DND-41 (cell line): Measurements from ENCODE around the gene OXA1L.
"Not testable (repeated sequence)": the region's sequence is repeated elsewhere in the genome, so short reads cannot be mapped to it uniquely, and the experiment has no call there.

Experiments used
- ATAC-seq: fragments of 200-7000 bp; cut with Tn5 transposase; 3 replicates; pipeline ENCODE4 v1.9.1; 2021; ENCODE audit warnings: low read depth; ENCODE audit not compliant: insufficient read depth
- DNase-seq: peaks from one replicate; pipeline ENCODE4 v3.0.0-alpha.2; 2020
- H2AFZ ChIP-seq: 2 replicates; pipeline ENCODE4 v1.6.0; 2012; ENCODE audit warnings: low read depth, low read length
- H3K27ac ChIP-seq: 2 replicates; pipeline ENCODE4 v1.5.1; 2012; ENCODE audit warnings: low read length, inconsistent platforms
- H3K27me3 ChIP-seq: fragments of 200-600 bp; sonication (generic); 2 replicates; pipeline ENCODE4 v1.6.0; 2012; ENCODE audit warnings: low read length, mild to moderate bottlenecking, inconsistent platforms; ENCODE audit not compliant: insufficient read depth, poor library complexity
- H3K36me3 ChIP-seq: 2 replicates; pipeline ENCODE4 v1.5.1; 2012; ENCODE audit warnings: low read length, inconsistent platforms; ENCODE audit not compliant: insufficient read depth
- H3K4me1 ChIP-seq: 2 replicates; pipeline ENCODE4 v1.5.1; 2012; ENCODE audit warnings: mild to moderate bottlenecking, low read length; ENCODE audit not compliant: insufficient read depth
- H3K4me2 ChIP-seq: 2 replicates; pipeline ENCODE4 v1.6.0; 2012; ENCODE audit warnings: mild to moderate bottlenecking, moderate library complexity, low read length, inconsistent platforms; ENCODE audit not compliant: insufficient read depth
- H3K4me3 ChIP-seq, 2 experiments: fragments of 200-600 bp in 1 of 2; shearing (Covaris generic) in 1 of 2; 2 replicates each; pipeline ENCODE4 v1.5.1; 2012 to 2016; ENCODE audit warnings: inconsistent platforms in 2 of 2, low read length in 2 of 2, mild to moderate bottlenecking in 2 of 2, low read depth in 1 of 2, moderate library complexity in 1 of 2
- H3K79me2 ChIP-seq: 2 replicates; pipeline ENCODE4 v1.6.0; 2012; ENCODE audit warnings: low read length, inconsistent platforms; ENCODE audit not compliant: insufficient read depth
- H3K9ac ChIP-seq: 2 replicates; pipeline ENCODE4 v1.6.0; 2012; ENCODE audit warnings: low read depth, mild to moderate bottlenecking, inconsistent platforms, low read length, moderate library complexity
- H3K9me3 ChIP-seq: 2 replicates; pipeline ENCODE4 v1.5.1; 2012; ENCODE audit warnings: low read length, moderate library complexity, mild to moderate bottlenecking, inconsistent platforms; ENCODE audit not compliant: insufficient read depth, severe bottlenecking
- H4K20me1 ChIP-seq: 2 replicates; pipeline ENCODE4 v1.6.0; 2012; ENCODE audit warnings: low read length; ENCODE audit not compliant: insufficient read depth
- CTCF ChIP-seq: IDR thresholded peaks from 2 replicates; pipeline ENCODE4 v1.5.1; 2012; ENCODE audit warnings: borderline replicate concordance, low read length, moderate library complexity, mild to moderate bottlenecking; ENCODE audit not compliant: poor library complexity, severe bottlenecking; ENCODE audit errors: extremely low read depth
- EZH2 ChIP-seq: IDR thresholded peaks from 3 replicates; pipeline ENCODE4 v1.6.1; 2012; ENCODE audit warnings: borderline replicate concordance, low read depth, mild to moderate bottlenecking, moderate library complexity, low read length, inconsistent platforms; ENCODE audit not compliant: severe bottlenecking

The OXA1L gene

GRCh38 chr14:22781301-22781991 is 15.0 kb downstream of the OXA1L start:
- ATAC-seq (no peak), DNase-seq (no peak)
- Histone ChIP-seq H3K4me2 (no peak overlapping the region), H2AFZ (no peak overlapping the region), H3K4me1 (no peaks in the 10 kb centered on the region), H3K9ac (no peak overlapping the region), H3K27ac (no peak overlapping the region), H3K79me2 (no peaks in the 10 kb centered on the region), H4K20me1 (no peaks in the 10 kb centered on the region), H3K4me3 (no peak overlapping the region), H3K27me3 (no peaks in the 10 kb centered on the region), H3K36me3 (no peaks in the 10 kb centered on the region), H3K9me3 (no peaks in the 10 kb centered on the region)
- TF ChIP-seq CTCF (no peak), EZH2 (no peak)

GRCh38 chr14:22786685-22787084 is 20.2 kb downstream of the OXA1L start:
- Histone ChIP-seq H3K9ac (no peak overlapping the region), H2AFZ (no peak overlapping the region), H3K4me1 (no peaks in the 10 kb centered on the region), H3K4me2 (no peak overlapping the region), H3K27me3 (peaks cover 3% of the 10 kb centered on the region), H4K20me1 (no peaks in the 10 kb centered on the region), H3K4me3 (no peak overlapping the region), H3K27ac (no peak overlapping the region), H3K79me2 (no peaks in the 10 kb centered on the region), H3K9me3 (no peaks in the 10 kb centered on the region), H3K36me3 (no peaks in the 10 kb centered on the region)
- ATAC-seq (no peak), DNase-seq (no peak)
- no peak for TF ChIP-seq EZH2
- TF ChIP-seq CTCF: no peak

GRCh38 chr14:22791301-22791700 is 24.8 kb downstream of the OXA1L start:
- Histone ChIP-seq H3K4me1 (no peaks in the 10 kb centered on the region), H3K36me3 (no peaks in the 10 kb centered on the region), H3K27me3 (peaks cover 7% of the 10 kb centered on the region), H3K4me3 (no peak overlapping the region), H3K27ac (no peak overlapping the region), H3K79me2 (no peaks in the 10 kb centered on the region), H3K4me2 (no peak overlapping the region), H3K9me3 (no peaks in the 10 kb centered on the region), H2AFZ (no peak overlapping the region), H4K20me1 (no peaks in the 10 kb centered on the region), H3K9ac (no peak overlapping the region)
- no peak for TF ChIP-seq CTCF
- DNase-seq: no peak
- no peak for ATAC-seq

GRCh38 chr14:22792158-22792557 is 25.7 kb downstream of the OXA1L start:
- Histone ChIP-seq H3K36me3 (no peaks in the 10 kb centered on the region), H3K79me2 (no peaks in the 10 kb centered on the region), H3K9ac (no peak overlapping the region), H3K27me3 (peaks cover 7% of the 10 kb centered on the region), H3K4me3 (no peak overlapping the region), H3K4me2 (no peak overlapping the region), H4K20me1 (no peaks in the 10 kb centered on the region), H2AFZ (no peak overlapping the region), H3K4me1 (no peaks in the 10 kb centered on the region), H3K9me3 (no peaks in the 10 kb centered on the region), H3K27ac (no peak overlapping the region)
- TF ChIP-seq EZH2 (no peak), CTCF (no peak)
- ATAC-seq (no peak), DNase-seq (no peak)

- H4K20me1 ChIP-seq, H3K27ac ChIP-seq, H3K4me2 ChIP-seq, H3K27me3 ChIP-seq, H3K9me3 ChIP-seq, H3K36me3 ChIP-seq, H3K4me1 ChIP-seq, H3K9ac ChIP-seq, H3K4me3 ChIP-seq, H3K79me2 ChIP-seq, ATAC-seq, DNase-seq, H2AFZ ChIP-seq: not testable (repeated sequence)
These were observed 27.1 kb downstream of the OXA1L start for GRCh38 chr14:22793550-22793949.
